Psoas muscle (tissue), 8 donors: Measurements from ENCODE around the gene SIK3. TPM values are rescaled to one million over a fixed set of nuclear protein-coding genes. Genes with fewer than 3 reads are reported as not detected.

Experiments used
- ATAC-seq, 4 donors: fragments of 200-7000 bp; cut with Tn5 transposase; one replicate each; pipeline ENCODE4 v1.9.1; 2020; ENCODE audit warnings: moderate library complexity in 3 of 4, mild to moderate bottlenecking in 2 of 4
- DNase-seq, 2 donors: peaks; one replicate each; pipeline ENCODE4 v3.0.0-alpha.2; 2020
- H3K27ac ChIP-seq: fragments of 200-600 bp; one replicate; pipeline ENCODE4 v1.8.0; 2022
- H3K27me3 ChIP-seq, 3 donors: fragments of 200-600 bp in 1 of 3; one replicate each; pipeline versions ENCODE4 v1.6.1 to v1.8.0; 2013 to 2022; ENCODE audit warnings: low read length in 2 of 3, mild to moderate bottlenecking in 2 of 3, moderate library complexity in 1 of 3; ENCODE audit not compliant: insufficient read depth in 3 of 3
- H3K36me3 ChIP-seq, 2 donors: fragments of 200-600 bp in 1 of 2; one replicate each; pipeline versions ENCODE4 v1.6.1 to v1.8.0; 2013 to 2022; ENCODE audit warnings: low read depth in 1 of 2, mild to moderate bottlenecking in 1 of 2, moderate library complexity in 1 of 2; ENCODE audit not compliant: insufficient read depth in 1 of 2
- H3K4me1 ChIP-seq: fragments of 200-600 bp; one replicate; pipeline ENCODE4 v1.8.0; 2022
- H3K4me3 ChIP-seq: fragments of 200-600 bp; one replicate; pipeline ENCODE4 v1.8.0; 2022; ENCODE audit warnings: mild to moderate bottlenecking
- H3K9me3 ChIP-seq: fragments of 200-600 bp; one replicate; pipeline ENCODE4 v1.8.0; 2022
- CTCF ChIP-seq: fragments of 200-600 bp; IDR thresholded peaks from one replicate; pipeline ENCODE4 v1.8.0; 2022; ENCODE audit warnings: antibody characterized with exemption
- WGBS, 3 donors: extraction: QIAGEN DNeasy Blood & Tissue Kit; methylation state at CpG; one replicate each; pipeline versions ENCODE4 v1.1.6 to v1.1.7; 2013; 5-methylcytosine and 5-hydroxymethylcytosine counted together
- intact Hi-C, 2 donors: fragments of 100-400 bp; cut with DNase I; formaldehyde crosslinking; loops; one replicate each; pipeline versions ENCODE4 v1.11.0 to v1.14.2; 2022
- polyA plus RNA-seq, 3 donors: library from polyadenylated mRNA; stranded (reverse); fragments of 200-250 nt; gene quantifications; one replicate each; pipeline ENCODE4 v1.2.3, GENCODE V29; 2013
- total RNA-seq, 4 donors: library from RNA; stranded (reverse); fragmentation: NEBNext Ultra II Directional in 2 of 4; extraction: Animal tissue kit (Norgen Biotek cat#: 25700) in 2 of 4; gene quantifications; one replicate each; pipeline versions ENCODE4 v1.2.1 to v1.2.4, GENCODE V29; 2021 to 2023
- donor health status: healthy with polysubstance abuse.
- donor health status: DM: no; HTN: no; CAD: no; lungs with moderate emphysema.
- donor health status: Bipolar disorder and iron deficiency.
- donor health status: healthy.
- donor health status: DM: yes; HTN: yes; CAD: no.
- donor health status: DM: no; HTN: no; CAD: no.
- donor health status: DM: no; HTN: no; CAD: no.
- donor health status: DM: yes; HTN: yes; CAD: no.

Gene SIK3
- total and polyA plus RNA-seq, 7 donors: 16.3 to 47.4 (median 39.8) TPM

- intact Hi-C loops: loop anchor here in 1 of 2 donors (5.0 kb wide), 1 partner anchor 107 kb away; the partner anchor contains the start of gene SIK3
- H3K4me3 ChIP-seq: peak overlapping the region; percentile 3
Measured at GRCh38 chr11:116990061-116990473, 108.2 kb downstream of the SIK3 start.

GRCh38 chr11:116989184-116989583 is 109.0 kb downstream of the SIK3 start:
- WGBS, 3 donors: 26 to 50% (median 27%) methylated on average over 4 of the region's 4 CpGs
- Histone ChIP-seq H3K4me1 (peaks cover 70% of the 10 kb centered on the region), H3K27me3 (no peaks in the 10 kb centered on the region), H3K27ac (peak overlapping the region; percentile 59), H3K4me3 (peak overlapping the region; percentile 2), H3K36me3 (no peaks in the 10 kb centered on the region), H3K9me3 (no peaks in the 10 kb centered on the region)
- ATAC-seq: no peak
- intact Hi-C loops: no loop called here
- no peak for TF ChIP-seq CTCF
- DNase-seq: no peak

More at GRCh38 chr11:116990061-116990473, 108.2 kb downstream of the SIK3 start:
- no peaks in the 10 kb centered on the region for H3K36me3 ChIP-seq
- no peak for TF ChIP-seq CTCF
- no peak for DNase-seq
- H3K4me1 ChIP-seq: peaks cover 67% of the 10 kb centered on the region
- H3K27me3 ChIP-seq: no peaks in the 10 kb centered on the region
- 37 to 46% (median 44%) methylated on average over 4 of the region's 4 CpGs for WGBS, 3 donors
- H3K9me3 ChIP-seq: no peaks in the 10 kb centered on the region
- H3K27ac ChIP-seq: peak overlapping the region; percentile 59
- ATAC-seq: peak; percentile 48 to 70 (median 58)

DNA sequence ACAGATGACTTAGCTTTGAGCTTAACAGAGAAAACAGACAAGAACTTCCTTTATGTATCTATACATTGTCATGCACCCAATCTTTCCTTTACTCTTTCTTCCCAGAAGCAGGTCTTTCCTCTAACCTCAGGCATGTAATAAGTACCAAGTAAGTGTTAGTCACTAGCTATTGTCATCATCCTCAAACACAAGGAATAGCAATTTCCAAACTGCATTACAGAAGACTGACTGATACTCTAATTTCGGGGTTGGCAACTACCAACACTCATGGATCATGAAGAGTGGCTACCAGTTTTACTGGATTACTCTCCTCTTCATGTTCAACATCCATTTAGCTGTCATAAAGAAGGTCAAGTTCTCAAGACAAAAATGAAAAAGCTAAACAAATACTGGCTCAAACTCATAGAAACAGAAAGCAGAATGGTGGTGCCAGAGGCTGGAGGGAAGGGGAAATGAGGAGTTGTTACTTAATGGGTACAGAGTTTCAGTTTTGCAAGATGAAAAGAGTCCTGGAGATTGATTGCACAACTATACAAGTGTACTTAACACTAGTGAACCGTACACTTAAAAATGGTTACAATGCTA is 111.6 kb downstream of the SIK3 start:
- intact Hi-C loops: no loop called here
- ATAC-seq: peak; percentile 87 to 94 (median 94)
- H3K4me1 ChIP-seq: peaks cover 64% of the 10 kb centered on the region

GRCh38 chr11:116984589-116984988 is 113.6 kb downstream of the SIK3 start:
- intact Hi-C loops: no loop called here
- H3K4me1 ChIP-seq: peaks cover 69% of the 10 kb centered on the region

More for the DNA sequence above, 111.6 kb downstream of the SIK3 start:
- Histone ChIP-seq H3K9me3 (no peaks in the 10 kb centered on the region), H3K36me3 (no peaks in the 10 kb centered on the region), H3K27ac (peak overlapping the region; percentile 59), H3K27me3 (no peaks in the 10 kb centered on the region), H3K4me3 (no peak overlapping the region)
- TF ChIP-seq CTCF: no peak
- DNase-seq: no peak
- WGBS, 3 donors: 64 to 88% (median 75%) methylated on average over 2 of the region's 2 CpGs

More at GRCh38 chr11:116984589-116984988, 113.6 kb downstream of the SIK3 start:
- no peak overlapping the region for H3K4me3 ChIP-seq
- no peaks in the 10 kb centered on the region for H3K9me3 ChIP-seq
- 69 to 84% (median 69%) methylated on average over 6 of the region's 6 CpGs for WGBS, 3 donors
- H3K36me3 ChIP-seq: no peaks in the 10 kb centered on the region
- DNase-seq (no peak), ATAC-seq (peak in 1 of 4 donors; percentile 25)
- H3K27me3 ChIP-seq: no peaks in the 10 kb centered on the region
- peak overlapping the region; percentile 43 for H3K27ac ChIP-seq
- TF ChIP-seq CTCF: no peak
